ENCODE data around the gene TAF8.
A peak's percentile ranks its signal among the peaks of the same experiment; 100 is the strongest.
"Not testable (repeated sequence)": the region's sequence is repeated elsewhere in the genome, so short reads cannot be mapped to it uniquely, and the experiment has no call there.

TAF8 gene

GRCh38 chr6:42050297-42051267 lies at the start of gene TAF8:
TAF8 (plus strand) TSS chr6:42050524; CDS start chr6:42050542, 18 bp downstream.
- peak; percentile 87 for DNase-seq

GRCh38 chr6:42001506-42001905 lies 48.8 kb upstream of the TAF8 start:
- no peak for DNase-seq

DNA sequence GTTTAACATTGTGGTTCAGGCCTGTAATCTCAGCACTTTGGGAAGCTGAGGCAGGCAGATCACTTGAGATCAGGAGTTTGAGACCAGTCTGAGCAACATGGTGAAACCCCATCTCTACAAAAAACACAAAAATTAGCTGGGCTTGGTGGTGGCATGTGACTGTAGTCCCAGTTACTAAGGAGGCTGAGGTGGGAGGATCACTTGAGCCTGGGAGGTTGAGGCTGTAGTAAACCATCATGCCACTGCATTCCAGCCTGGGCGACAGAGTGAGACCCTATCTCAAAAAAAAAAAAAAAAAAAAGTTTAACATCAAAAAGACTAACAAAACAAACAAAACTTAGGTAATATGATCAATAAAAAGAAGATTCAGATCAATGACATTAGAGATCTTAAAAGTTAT lies 46.7 kb upstream of the TAF8 start:
- not testable (repeated sequence) for DNase-seq

DNA sequence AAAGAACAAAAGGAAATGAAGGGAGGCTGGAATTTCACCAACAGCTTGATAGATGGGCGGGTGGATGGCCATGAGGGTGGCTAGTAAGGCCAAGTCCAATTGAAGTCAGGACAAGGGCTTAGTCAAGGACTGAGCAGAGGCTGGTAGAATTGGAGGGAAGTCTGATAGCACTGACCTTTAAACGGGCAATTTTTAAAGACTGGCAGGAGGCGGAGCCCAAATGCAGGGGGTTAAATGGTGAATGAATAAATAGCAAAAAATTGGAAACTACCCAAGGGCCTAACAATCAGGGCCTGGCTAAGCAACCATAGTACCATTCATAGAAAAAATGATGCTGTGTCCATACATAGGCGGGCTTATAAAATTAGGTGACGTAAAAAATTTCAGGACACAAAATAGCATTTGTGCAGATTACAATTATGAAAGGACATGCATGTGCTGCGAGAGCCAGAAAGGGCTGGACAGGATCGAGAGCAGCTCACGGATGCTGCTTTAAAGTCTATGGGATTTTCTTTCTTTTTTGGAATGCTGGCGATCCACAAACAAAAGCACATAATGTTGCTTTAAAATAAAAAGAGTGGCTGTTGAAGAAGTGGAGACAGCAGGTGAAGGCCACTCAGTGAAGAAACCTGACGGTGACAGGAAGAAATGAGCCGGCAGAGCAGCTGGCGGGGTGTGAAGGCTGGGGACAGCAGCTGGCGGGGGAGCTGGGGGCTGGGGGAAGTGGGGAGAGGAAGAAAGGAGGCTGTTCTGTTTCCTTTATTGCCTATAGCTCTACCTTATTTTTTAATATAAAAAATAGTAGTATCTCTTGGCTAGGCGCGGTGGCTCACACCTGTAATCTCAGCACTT lies 42.8 kb upstream of the TAF8 start:
- DNase-seq = peak; percentile 51

DNA sequence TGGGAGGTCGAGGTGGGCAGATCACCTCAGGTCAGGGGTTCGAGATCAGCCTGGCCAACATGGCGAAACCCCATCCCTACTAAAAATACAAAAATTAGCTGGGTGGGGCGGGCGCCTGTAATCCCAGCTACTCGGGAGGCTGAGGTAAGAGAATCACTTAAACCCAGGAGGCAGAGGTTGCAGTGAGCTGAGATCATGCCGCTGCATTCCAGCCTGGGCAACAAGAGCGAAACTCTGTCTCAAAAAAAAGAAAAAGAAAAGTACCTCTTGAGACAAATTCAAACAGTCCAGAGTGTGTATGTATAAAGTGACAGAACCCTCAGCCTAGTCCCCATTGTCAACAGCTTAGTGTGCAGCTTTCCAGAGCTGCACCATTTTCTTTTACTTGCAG lies 42.2 kb upstream of the TAF8 start:
- not testable (repeated sequence) for DNase-seq

GRCh38 chr6:42009844-42010184 lies 40.5 kb upstream of the TAF8 start:
- no peak for DNase-seq

DNA sequence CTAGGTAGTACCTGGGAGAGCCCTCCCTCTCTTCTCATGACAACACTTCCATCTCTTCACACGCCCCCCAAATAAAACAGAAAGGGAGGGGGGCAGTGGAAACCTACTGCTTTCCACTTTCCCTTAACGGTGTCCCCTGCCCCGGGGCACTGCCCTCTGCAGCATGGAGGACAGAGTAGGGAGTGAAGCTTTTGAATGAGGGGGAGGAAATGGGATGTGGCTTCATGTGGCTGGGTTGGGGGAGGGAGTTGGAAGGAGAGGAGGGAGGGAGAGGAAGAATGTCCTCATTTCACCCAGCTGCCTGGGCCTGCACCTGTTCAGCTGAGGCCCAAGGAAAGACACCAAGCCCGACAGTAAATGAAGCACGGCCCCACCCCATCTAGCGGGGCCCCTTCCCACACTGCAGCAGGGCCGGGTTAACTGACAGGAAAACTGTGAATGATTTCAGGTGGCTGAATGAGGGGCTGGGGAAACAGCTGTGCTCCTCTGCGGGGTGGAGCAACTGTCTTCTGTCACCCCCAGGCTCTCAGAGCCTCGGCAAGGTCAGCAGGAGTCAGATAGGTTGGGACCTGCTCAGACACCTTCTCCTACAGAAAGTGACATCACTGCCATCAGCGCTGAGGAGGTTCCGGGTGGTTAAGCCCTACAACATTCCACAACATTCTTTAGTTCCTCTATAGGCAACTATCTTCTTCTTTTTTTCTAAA lies 40.0 kb upstream of the TAF8 start:
- no peak for DNase-seq

- DNase-seq = no peak
Measured at GRCh38 chr6:42010909-42011308, 39.4 kb upstream of the TAF8 start.

- DNase-seq = no peak
Measured at GRCh38 chr6:42012501-42013133, 37.7 kb upstream of the TAF8 start.

DNA sequence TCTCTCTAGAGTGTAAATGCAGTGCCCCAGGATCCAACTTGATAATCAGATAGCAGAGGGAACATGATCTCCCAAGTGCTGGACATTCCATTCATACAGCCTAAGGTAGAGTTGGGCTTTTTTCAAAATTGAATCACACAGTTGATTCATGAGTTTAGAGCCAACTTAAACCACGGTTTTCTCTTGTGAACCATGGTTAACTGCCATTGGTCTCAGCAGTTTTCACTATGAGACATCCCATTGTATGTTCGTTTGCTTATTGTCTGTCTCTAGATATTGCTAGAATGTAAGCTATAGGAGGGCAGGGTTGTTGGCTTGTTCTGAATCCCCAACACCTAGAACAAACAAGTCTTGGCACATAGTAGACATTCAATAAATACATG lies 37.2 kb upstream of the TAF8 start:
- DNase-seq = no peak

DNA sequence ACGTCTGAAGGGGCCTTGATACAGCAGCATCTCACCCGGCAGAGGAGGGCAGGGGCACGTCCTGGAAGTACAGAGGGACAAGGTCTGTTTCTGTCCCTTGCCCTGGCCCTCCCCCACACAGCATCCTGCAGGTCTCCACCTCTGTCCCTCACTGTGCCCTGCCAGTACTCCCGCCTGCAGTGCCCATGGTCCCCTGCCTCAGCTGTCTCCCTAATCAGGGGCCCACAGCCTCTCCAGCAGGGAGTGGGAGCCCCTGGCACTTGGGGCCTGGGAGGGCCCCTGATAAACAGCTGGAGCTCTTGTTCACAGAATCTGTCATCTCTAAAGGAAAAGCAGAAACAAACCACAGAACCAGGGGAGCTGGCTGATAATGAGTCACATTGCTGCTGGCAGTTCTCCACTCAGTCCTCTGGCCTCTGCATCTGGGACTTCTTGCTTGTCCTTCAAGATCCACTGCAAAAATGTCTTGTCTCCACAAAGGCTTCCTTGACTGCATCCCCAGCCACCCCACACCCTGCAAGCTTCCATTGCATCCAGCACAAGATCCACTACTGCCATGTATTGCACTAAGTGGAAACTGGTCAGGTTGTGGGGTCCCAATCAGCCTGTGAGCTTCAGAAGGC lies 33.2 kb upstream of the TAF8 start:
- DNase-seq = no peak

GRCh38 chr6:42020967-42021366 lies 29.4 kb upstream of the TAF8 start:
- no peak for DNase-seq

DNA sequence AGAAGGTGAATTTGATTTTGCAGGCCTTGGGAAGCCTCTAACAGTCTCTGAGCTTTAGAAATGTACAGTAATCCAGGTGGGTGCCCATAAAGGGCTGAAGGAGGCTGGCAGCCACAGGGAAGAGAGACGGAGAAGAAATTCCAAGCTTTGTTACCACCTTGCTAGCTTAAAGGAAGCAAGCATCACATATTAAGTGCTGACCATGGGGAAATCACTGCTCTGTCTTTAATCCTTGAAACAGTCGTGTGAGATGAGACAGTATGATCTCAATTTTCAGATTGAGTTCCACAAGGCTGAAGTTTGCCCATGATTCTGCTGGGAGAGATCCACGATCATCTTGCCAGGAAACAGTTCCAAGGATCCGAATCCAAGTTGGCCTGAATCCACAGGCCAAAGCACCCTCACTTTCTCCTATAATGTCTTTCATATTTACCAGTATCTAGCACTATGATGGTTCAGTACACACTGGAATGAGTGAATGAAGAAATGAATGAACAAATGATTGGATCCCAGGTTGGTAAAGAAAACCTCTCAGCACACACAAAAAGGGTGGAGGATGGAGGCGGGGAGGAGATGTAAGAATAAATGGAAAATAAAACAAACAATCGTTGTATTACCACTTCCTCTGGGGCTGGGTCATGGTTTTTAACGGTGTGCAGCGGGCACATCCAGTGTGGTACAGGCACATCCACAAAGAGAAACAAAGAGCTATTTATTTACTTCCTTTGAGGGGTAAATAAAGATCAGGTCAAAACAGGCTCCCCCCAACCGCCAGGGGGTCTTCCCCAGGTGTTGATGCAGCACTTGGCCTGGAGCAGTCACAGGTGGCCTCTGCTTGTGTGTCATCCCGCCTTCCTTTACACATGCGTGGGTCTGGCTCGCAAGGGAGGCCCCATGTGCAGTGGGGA lies 28.2 kb upstream of the TAF8 start:
- peak; percentile 69 for DNase-seq

DNA sequence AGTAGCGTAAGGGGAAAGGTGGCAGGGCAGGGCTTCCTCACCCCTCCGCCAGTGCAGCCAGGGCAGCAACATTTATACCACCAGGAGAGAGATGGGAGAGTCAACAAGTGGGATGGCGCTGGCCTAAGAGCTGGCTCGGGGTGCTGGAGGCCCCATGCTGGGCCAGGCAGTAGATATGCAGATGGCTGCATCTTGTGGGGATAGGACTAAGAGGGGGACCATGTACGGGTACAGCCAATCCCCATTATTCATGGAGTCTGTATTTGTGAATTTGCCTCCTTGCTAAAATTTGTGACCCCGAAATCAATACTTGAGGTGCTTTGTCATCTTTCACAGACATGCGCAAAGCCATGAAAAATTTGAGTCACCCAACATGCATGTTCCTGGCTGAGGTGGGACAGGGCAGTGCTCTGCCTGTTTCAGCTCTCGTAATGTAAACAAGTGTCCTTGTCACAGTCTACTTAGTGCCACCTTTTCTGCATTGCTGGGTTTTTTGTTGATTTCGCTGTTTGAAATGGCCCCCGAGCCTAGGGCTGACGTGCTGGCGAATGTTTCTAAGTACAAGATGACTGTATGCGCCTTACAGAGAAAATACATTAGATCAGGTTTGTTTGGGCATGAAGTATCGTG lies 27.5 kb upstream of the TAF8 start:
- no peak for DNase-seq

GRCh38 chr6:42025066-42025844 lies 25.1 kb upstream of the TAF8 start:
- no peak for DNase-seq

GRCh38 chr6:42025845-42026243 lies 24.5 kb upstream of the TAF8 start:
- DNase-seq = no peak

- no peak for DNase-seq
Measured at GRCh38 chr6:42026540-42026939, 23.8 kb upstream of the TAF8 start.

DNA sequence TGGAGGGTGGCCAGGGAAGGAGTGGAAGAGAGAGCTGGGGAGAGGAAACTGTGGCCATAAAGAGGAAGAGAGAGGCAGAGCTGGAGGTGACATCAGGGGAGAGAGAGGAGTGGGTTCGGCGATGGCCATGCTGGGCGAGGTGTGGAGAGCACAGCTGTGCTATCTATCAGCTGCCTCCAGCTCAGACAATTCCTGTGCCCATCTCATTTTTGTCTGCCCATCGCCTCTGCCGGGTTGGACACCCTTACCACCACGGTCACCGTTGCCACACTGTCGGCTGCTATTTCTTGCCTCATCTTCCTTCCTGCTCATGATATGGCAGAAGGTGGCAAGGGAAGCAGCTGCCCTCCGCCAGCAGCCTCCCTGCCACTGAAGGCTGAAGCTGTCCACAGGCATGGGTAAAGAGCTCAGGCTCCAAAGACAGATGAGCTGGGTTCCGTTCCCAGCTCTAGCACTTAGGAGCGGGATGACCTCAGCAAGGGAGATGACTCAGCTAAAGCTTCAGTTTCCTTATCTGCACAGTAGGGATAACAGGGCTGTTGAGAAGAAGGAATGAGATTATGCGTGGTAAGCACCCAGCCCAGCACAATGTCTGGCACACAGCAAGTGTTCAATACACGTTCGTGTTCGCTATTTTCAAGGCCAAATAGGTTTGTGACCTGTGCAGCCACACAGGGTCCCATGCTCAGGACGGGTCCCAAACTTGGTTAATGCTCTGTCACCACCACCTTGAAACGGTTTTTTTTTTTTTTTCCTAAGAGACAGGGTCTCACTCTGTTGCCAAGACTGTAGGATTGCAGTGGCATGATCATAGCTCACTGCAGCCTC lies 21.9 kb upstream of the TAF8 start:
- no peak for DNase-seq
